Activated CD4-positive, alpha-beta T cell treated with anti-CD3 and anti-CD28 coated beads, Interleukin-2, amount 50 U/mL, for 16 hours (primary cell): ENCODE measurements around the gene TRAPPC10.

ENCODE experiments used
- DNase-seq: peaks from one replicate; pipeline ENCODE4 v3.0.0-alpha.2; 2020

Gene TRAPPC10, protein sequence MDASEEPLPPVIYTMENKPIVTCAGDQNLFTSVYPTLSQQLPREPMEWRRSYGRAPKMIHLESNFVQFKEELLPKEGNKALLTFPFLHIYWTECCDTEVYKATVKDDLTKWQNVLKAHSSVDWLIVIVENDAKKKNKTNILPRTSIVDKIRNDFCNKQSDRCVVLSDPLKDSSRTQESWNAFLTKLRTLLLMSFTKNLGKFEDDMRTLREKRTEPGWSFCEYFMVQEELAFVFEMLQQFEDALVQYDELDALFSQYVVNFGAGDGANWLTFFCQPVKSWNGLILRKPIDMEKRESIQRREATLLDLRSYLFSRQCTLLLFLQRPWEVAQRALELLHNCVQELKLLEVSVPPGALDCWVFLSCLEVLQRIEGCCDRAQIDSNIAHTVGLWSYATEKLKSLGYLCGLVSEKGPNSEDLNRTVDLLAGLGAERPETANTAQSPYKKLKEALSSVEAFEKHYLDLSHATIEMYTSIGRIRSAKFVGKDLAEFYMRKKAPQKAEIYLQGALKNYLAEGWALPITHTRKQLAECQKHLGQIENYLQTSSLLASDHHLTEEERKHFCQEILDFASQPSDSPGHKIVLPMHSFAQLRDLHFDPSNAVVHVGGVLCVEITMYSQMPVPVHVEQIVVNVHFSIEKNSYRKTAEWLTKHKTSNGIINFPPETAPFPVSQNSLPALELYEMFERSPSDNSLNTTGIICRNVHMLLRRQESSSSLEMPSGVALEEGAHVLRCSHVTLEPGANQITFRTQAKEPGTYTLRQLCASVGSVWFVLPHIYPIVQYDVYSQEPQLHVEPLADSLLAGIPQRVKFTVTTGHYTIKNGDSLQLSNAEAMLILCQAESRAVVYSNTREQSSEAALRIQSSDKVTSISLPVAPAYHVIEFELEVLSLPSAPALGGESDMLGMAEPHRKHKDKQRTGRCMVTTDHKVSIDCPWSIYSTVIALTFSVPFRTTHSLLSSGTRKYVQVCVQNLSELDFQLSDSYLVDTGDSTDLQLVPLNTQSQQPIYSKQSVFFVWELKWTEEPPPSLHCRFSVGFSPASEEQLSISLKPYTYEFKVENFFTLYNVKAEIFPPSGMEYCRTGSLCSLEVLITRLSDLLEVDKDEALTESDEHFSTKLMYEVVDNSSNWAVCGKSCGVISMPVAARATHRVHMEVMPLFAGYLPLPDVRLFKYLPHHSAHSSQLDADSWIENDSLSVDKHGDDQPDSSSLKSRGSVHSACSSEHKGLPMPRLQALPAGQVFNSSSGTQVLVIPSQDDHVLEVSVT

DNA sequence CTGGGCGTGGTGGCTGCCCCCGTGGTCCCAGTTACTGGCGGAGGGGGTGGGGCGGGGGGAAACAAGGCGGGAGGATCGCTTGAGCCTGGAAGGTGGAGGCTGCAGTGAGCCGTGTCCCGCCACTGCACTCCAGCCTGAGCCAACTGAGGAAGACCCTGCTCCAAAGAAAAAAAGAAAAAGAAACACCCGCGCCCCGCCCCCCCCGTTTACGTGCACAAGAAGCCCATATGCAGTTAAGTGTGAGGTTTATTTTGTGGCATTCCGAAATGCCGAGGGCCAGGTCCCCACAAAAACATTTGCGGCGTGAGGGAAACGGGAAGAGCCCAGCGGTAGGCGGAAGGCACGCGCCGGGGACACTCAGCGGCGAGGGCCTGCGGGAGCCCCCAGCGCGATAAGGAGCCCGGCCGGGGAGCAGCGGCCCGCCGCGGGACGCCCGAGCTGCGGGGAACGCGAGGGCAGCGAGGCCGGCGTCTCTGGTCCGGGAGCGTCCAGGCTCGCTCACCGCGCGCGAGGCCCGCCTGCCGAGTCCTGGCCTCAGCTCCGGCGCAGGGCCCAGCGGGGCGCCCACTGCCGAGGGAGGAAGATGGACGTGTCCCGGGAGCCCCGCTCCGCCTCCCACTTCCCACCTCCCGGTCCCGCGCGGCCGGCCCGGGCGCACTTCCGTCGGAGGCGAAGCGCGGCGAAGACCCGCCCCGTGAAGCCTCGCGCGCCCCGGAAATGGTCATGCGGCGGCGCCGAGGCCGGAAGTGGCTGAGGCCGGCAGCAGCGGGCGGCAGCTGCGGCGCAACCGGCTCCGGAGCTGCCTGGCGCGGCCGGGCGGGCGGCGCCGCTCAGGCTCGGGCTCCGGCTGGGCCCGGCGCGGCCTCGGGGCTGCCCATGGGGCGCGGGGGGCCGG is at the start of gene TRAPPC10:
TRAPPC10 (plus strand) TSS at position 731 of the 895 bp plus-strand sequence. CDS start 185 bp downstream, outside the sequence.
- peak; percentile 86 for DNase-seq

DNA sequence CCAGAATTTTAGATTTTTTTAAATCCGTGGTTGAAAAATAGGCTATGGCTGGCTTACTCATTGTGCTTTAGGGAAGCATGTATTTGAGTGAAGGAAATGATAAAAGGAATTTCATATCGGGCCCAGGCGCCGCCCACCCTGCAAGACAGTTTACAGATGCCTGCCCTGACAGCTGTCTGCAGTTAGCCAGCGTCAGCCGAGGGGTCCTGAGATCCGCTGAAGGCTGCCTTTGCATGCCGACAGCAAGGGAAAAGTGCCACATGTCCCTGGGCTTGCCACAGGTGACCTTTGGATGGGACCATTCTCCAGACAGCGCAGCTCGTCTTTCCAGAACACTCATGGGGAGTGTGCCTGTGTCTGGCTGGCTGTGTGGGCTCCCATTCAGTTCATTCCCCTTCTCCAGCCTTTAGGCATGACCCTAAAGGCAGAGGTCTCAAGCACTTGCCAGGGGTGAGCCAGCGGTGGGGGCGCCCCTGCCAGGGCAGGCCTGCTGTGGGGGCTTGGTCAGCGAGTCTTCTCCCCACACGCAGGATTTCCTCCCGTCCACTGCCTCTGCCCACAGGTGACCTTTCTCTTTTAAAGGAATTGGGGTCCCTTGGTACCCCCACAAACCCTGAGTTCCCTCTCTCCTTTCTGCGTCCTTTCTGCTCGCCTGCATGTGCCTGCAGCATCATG is 46.1 kb upstream of the TRAPPC10 start:
- no peak for DNase-seq

DNA sequence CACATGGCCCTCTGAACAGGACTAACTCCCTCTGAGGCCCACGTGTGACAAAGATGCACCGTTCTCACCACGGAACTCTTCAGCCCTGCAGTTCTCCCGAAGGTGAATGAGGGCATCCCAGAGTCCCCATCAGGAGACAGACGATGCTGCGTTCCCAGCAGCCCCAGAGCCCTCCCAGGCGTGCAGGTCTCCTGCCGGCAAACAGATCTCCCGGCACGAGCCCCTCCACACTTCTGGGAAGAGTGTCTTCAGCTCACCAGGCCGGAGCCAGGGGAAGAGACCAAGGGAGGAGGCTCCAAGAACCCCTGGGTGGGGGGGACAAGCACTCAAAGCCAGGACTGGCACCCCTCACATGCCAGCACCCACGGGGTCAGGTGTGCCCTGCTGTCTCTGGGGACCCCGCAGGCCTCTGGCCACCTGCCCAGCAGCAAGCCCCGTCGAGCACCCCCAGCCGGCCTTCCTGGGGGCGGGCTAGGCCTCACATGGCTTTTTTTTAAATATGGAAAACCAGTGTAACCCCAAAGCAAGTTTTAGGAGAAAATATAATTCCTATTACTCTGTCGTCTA is 45.1 kb upstream of the TRAPPC10 start:
- DNase-seq = no peak

DNA sequence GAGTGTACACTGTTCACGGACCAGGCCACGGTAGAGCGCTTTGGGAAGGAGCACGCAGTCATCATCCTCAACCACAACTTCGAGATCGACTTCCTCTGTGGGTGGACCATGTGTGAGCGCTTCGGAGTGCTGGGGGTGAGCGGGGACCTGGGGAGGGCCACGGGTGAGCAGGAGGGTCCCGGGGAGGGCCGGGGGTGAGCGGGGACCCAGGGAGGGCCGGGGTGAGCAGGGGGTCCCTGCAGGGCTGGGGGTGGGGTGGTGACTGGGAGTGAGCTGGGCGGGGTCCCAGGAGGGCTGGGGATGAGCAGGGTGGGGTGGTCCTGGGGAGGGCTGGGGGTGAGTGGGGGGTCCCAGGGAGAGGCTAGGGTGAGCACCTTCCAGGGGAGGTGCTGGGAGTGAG is 44.1 kb upstream of the TRAPPC10 start:
- no peak for DNase-seq

DNA sequence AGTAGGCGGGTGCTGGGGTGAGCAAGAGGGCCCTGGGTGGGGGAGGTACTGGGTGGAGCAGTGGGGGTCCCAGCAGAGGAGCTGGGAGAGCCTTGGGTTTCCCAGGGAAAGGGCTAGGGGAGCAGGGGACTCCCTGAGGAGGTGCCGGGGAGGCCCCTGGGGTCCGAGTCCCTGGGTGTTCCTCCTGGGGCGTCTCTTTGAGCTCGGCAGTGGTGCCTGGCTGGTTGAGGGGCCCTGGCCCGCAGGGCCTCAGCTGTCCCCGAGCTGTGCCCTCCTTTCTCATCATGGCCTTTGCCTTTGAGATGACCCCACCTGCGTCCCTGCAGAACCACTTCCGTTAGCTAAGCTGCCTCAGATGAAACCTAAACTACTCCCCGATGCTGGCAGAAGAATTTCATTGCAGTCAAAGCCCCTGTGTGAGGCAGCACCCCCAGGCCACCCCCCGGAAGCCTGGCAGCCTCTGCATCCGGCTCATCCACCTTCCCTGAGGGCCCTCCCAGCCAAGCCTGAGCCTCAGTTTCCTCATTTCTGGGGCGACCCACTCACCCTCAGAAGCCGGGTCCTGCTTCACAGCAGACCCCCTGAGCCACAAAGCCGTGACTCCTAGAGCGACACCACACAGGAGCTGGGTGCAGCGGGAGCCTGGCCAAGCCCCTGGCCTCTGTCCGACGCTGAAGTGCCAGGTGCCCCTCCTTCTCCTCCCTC is 43.5 kb upstream of the TRAPPC10 start:
- no peak for DNase-seq

DNA sequence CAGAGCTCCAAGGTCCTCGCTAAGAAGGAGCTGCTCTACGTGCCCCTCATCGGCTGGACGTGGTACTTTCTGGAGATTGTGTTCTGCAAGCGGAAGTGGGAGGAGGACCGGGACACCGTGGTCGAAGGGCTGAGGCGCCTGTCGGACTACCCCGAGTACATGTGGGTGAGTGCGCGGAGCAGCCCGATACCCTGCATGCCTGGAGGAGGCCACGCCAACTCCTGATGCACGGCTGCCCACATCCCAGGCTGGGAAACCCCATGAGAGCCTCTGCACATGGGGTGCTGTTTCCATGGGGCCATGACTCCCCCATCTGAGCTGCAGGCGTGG is 43.0 kb upstream of the TRAPPC10 start:
- no peak for DNase-seq

DNA sequence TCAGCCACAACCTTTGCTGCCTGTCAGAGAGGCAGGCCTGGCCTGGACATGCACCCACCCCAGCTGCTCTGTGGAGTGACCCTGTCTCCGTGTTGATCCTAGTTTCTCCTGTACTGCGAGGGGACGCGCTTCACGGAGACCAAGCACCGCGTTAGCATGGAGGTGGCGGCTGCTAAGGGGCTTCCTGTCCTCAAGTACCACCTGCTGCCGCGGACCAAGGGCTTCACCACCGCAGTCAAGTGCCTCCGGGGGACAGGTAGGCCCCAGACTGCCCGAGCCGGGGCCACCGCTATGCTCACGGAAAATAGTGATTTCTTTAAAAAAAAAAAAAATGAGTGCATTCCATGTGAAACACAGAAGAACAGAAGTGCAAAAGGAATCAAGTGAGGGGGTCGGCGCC is 41.6 kb upstream of the TRAPPC10 start:
- DNase-seq = no peak

DNA sequence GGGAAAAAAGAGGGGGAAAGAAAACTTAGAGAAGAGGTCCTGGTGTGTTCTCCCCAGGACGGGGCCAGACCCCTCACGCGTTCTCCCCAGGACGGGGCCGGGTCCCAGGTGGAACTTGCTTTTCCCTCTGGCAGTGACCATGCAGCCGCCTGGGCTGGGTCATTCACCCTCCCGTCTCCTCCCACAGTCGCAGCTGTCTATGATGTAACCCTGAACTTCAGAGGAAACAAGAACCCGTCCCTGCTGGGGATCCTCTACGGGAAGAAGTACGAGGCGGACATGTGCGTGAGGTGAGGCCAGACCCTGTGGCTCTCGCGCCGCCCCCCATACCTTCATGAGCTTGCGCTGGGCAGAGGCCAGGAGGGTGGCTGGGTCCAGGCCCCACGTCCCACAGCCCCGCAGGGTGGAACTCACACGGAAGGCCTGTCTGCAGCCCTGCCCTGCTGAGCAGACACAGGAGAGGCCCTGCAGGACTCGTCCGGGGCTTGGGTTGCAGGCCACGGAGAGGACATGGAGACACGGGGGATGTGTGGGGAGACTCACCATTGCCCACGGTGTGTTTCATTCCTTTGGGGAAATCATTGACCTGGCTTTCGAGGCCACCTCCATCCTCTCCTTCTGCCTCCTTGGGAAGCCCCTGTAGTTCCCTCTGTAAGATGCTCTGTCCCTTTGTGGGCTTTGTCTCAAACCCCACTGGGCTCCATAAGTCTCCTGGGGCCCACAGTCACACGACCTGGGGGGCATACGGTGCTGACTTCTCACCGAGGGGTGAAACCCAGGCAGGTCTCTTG is 40.7 kb upstream of the TRAPPC10 start:
- DNase-seq = no peak

DNA sequence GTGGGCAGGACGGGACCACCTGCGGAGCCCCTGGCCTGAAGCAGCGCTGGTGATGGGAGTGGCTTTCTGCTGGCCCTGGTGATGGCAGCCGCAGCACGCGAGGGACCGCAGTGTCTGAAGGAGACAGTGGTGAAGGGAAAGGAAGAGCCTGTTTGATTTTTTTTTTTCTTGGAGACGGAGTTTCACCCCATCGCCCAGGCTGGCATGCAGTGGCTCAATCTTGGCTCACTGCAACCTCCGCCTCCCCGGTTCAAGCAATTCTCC is 40.2 kb upstream of the TRAPPC10 start:
- no peak for DNase-seq

DNA sequence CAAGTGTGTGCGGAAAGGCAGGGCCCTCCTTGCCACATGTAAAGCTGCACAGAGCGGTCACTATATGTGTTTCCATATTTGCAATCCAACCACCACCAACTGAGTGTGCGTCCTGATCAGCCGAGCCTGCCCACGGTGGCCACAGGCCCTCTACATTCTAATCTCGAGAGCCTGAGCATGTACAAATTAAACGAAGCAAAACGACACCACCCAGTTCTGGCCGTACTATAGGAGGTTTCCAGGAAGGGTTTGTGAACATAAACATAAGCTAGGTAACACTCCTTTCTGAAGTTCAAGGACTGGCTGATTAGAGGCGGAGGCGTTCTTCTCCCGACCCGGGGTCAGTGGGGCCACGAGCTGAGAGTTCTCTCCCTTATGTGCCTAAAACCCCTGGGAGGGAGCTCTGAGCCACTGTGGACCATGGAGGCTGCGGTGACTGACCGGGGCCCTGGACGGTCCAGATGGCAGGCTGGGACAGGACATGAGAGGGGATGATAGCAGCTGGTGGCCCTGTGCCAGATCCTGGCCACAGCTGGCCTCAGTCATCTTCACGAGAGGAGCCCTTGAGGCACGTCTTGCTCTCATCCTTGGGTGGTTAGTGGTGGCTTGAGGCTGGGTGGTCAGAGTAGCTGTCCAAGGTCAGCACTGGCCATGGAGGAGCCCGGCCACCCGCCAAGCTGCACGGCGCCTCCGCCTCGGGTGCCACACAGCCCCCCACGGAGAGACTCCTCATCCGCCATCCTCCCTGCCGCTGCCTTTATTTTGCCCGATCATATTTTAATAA is 39.1 kb upstream of the TRAPPC10 start:
- no peak for DNase-seq

DNA sequence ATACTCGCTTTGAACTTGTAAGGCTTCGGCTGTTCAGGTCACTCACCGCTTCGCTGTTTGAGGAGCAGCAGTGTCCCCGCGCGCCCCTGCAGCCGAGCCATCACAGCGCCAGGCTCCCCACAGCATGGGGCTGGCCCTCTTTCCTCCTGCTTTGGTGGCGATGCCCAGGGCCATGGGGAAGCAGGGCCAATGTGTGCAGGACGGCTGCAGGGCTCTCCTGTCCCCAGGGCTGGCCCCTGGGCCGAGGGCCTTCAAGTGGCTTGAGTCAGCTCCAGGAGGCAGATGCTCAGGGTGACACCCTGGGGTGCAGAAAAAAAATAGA is 38.5 kb upstream of the TRAPPC10 start:
- DNase-seq = no peak

DNA sequence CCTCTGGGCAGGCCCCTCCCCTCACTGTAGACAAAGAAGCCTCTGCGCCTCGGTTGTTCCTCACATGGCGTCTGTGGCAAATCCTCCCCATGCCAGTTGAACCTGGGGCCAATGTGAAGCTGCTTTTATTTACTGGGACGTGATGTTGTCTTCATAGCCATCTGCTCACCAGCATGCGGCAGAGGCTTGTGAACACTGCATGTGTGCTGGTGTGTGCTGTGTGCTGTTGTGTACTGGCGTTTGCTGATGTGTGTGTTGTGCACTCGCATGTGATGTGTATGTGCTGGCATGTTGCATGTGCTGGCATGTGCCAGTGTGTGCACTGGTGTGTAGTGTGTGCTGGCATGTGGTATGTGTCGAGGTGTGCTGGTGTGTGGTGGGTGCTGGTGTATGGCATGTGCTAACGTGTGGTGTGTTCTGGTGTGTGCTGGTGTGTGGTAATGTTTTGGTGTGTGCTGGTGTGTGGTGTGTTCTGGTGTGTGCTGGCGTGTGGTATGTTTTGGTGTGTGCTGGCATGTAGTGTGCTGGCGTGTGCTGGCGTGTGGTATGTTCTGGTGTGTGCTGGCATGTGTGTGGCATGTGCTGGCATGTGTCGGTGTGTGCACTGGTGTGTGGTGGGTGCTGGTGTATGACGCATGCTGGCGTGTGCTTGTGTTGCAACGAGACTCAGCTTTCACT is 37.2 kb upstream of the TRAPPC10 start:
- DNase-seq = no peak

DNA sequence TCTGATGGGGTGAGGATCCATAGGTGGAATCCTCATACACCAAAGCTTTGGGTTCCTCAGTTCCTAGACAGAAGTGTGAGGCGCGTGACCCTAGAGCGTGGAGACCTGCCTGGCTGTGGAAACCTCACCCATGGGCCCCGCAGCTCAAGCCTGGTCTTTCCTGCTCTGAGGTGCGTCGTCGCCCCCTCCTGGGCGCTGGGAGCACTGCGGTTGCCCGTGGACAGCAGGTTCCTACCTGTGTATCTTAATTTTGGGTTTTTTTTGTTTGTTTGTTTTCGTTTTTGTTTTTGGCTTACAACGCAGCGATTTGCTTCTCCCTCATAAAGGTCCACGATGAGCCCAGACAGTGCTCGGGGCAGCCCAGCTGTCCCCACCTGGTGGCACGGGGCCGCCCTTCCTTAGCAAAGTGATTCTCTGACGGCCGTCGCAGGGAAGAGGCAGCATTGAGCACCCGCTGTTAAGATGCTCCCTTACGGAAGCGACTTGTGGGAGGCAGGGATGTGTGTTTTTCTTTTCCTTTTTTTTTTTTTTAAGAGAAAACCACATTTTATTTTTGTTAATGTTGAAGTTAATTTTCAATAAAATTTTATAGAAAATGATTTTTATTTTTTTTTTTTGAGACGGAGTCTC is 36.5 kb upstream of the TRAPPC10 start:
- DNase-seq = peak; percentile 83

DNA sequence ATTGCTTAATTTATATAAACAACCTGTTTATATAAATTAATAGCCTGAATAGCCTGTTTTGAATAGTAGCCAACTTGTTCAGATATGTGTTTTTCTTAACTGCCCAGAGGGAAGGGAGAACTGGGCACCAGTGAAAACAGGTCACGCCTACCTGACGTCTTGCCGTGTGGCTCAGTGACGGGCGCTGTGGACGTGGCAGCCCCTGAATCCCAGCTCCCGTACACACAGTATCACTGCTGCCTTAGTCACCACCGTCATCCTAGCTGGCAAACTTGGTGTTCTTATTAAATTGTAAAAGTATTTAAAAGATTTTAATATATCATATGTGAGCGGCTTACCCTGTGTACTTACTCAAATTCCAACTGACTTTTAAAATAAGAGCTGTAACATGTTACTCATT is 35.4 kb upstream of the TRAPPC10 start:
- no peak for DNase-seq

DNA sequence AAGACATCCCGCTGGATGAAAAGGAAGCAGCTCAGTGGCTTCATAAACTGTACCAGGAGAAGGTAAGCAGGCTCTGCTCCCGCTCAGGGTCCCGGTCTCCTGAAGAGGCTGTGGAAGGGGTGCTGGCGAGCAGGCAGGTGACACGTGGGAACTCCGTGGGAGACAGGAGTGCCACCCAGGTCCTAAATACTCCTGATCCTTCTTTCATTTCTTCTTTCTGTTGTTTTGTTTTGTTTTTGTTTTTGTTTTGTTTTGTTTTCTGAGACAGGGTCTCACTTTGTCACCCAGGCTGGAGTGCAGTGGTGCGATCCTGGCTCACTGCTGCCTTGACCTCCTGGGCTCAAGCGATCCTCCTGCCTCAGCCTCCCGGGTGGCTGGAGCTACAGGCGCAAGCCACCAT is 34.0 kb upstream of the TRAPPC10 start:
- no peak for DNase-seq

DNA sequence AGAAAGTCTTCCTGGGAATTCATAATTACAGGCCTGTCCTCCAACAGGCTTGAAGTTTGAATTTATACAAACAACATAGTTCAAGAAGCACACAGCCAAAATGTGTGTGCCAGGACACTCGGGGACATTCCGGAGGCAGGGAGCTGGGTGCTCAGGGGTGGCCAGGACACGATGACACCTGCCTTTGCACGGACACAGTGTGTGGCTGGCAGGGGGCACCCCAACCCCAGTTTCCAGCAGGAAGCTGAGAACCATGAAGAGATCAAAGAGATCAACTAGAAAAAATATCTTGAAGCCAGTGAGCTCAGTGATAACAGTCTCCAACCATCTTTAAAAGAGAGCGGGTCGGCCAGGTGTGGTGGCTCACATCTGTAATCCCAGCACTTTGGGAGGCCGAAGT is 32.5 kb upstream of the TRAPPC10 start:
- no peak for DNase-seq

DNA sequence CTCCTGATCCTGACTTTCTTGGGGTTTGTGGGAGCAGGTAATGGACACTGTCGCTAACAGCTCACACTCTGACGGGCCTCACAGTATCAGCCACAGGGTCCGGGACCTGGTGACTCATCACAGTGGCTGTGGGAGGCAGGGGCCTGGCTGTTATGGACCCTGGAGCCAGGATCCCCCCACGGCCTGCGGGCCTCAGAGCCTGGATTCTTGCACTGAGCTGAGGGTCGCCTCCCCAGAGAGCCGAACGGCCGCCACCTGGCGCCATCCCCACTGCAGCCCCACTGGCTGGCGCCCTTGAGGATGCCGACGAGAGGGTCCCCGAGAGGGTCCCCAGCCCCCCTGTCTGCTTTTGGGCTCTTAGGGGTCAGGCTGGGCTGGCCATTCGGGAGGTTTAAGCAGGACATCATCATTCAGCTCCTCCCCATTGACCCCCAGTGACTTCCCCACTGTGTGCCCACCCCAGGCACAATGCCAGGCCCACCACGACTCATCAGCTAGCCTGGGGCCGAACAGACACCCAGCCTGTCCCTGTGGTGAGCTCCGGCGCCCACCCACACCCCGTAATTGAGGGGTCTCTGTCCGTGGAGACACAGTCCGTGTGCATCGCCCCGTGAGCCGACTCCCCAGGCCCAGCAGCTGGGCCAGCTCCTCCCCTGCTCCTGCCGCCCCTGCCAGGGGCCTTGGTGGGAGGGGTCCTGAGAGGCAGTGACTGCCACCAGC is 30.8 kb upstream of the TRAPPC10 start:
- no peak for DNase-seq

DNA sequence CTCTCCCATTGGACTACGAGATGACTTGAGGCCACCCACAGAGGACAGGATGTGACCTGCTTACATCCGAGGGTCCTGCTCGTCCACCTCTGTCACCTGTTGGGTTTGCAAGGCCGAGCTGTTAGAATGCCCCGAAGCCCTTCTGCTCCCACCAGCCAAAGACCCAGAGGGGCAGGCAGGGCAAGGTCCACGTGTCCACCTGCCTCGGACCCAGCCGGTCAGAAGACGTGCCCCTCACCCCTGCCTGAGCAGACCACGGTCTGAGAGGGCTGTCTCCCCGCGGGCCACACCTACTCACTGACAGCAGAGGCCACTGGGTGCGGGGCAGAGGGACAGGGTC is 30.3 kb upstream of the TRAPPC10 start:
- no peak for DNase-seq
